AML-193 (cell line): ENCODE results near the gene PITPNC1.
"Not testable (repeated sequence)": the region's sequence is repeated elsewhere in the genome, so short reads cannot be mapped to it uniquely, and the experiment has no call there.

ENCODE experiments used
- DNase-seq, 2 experiments: peaks; one replicate each; lab custom pipeline; 2025; lab: John Stamatoyannopoulos, UW

Gene PITPNC1

GRCh38 chr17:67578679-67579405 lies 201.8 kb downstream of the PITPNC1 start:
- DNase-seq = not testable (repeated sequence)

- no peak for DNase-seq
These were observed 205.6 kb downstream of the PITPNC1 start for GRCh38 chr17:67582673-67583081.

- no peak for DNase-seq
These were observed 208.1 kb downstream of the PITPNC1 start for GRCh38 chr17:67585077-67585602.

DNA sequence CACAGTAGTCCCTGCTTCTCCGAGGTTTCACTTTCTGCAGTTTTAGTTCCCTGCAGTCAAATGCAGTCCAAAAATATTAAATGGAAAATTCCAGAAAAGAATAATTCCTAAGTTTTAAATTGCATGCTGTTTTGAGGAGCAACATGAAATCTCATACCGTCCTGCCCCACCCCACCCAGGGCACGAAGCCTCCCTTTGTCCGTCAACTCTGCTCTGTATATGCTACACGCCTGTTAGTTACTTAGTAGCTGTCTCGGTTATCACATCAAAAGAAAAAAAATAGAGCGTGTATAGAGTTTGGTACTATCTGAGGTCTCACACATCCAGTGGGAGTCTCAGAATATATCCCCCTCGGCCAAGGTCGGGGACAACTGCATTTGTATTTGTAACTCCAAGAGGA lies 211.2 kb downstream of the PITPNC1 start:
- DNase-seq = no peak

- DNase-seq = no peak
These were observed 217.2 kb downstream of the PITPNC1 start for GRCh38 chr17:67594115-67594880.

DNA sequence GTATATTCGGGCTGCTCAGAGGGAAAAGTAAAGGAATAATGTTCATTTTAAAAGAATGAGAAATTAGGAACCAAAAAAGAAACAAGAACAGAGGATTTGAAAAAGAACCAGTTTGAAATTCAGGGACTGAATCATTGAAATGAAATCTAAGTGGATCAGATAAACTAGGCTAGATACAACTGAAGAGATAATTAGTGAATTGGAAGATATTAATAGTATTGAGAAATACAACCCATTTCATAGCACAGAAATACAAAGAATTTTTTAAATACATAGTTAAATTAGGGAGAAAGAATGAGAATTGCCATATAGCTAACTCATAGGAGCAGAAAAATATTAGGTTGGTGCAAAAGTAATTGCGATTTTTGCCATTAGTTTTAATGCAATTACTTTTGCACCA lies 223.3 kb downstream of the PITPNC1 start:
- DNase-seq = no peak

- DNase-seq = no peak
These were observed 224.8 kb downstream of the PITPNC1 start for GRCh38 chr17:67601897-67602296.

- DNase-seq = no peak
These were observed 225.4 kb downstream of the PITPNC1 start for GRCh38 chr17:67602444-67602843.

- peak; percentile 16 to 23 for DNase-seq
These were observed 225.9 kb downstream of the PITPNC1 start for GRCh38 chr17:67602974-67603373.

GRCh38 chr17:67605256-67605912 lies 228.3 kb downstream of the PITPNC1 start:
- DNase-seq = no peak

- no peak for DNase-seq
These were observed 229.4 kb downstream of the PITPNC1 start for GRCh38 chr17:67606471-67606870.

GRCh38 chr17:67606896-67607604 lies 230.0 kb downstream of the PITPNC1 start:
- DNase-seq = no peak

- no peak for DNase-seq
These were observed 233.0 kb downstream of the PITPNC1 start for GRCh38 chr17:67610061-67610460.

DNA sequence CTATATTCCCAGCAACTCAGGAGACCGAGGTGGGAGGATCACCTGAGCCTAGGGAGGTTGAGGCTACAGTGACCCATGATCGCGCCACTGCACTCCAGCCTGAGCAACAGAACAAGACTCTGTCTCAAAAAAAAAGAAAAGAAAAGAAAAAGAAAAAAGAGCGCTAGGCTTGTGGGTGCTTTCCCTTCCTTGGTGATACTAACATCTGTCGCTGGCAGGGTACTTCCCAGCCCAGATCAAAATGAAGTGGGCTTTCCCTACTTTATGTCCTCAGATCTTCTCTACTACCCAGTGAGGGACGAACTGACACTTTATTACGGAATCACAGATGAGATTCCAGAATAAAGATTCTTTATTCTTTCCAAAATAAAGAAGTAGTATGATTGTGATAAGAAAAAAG lies 236.9 kb downstream of the PITPNC1 start:
- DNase-seq = no peak

- no peak for DNase-seq
These were observed 238.0 kb downstream of the PITPNC1 start for GRCh38 chr17:67615011-67615561.

DNA sequence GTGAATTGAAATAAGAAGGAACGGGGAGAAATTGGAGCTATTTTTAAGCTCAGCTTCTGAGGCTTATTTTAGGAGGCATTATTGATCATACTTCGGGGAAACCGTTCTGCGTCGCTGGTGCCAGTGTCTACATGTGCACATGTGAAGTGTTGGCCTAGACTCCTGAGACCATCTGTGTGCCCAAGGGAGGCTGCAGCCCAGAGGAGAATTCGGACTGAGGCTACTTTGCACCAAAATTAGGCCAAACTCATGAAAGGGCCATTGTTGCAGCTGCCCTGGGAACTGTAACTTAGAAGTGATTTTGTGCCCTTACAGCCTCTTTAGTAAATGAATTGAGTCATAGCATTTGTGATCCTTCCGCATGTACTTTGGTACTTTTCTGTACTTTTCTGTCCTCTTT lies 238.7 kb downstream of the PITPNC1 start:
- DNase-seq = no peak

GRCh38 chr17:67617304-67617899 lies 240.3 kb downstream of the PITPNC1 start:
- no peak for DNase-seq

GRCh38 chr17:67619555-67619954 lies 242.5 kb downstream of the PITPNC1 start:
- DNase-seq = no peak

DNA sequence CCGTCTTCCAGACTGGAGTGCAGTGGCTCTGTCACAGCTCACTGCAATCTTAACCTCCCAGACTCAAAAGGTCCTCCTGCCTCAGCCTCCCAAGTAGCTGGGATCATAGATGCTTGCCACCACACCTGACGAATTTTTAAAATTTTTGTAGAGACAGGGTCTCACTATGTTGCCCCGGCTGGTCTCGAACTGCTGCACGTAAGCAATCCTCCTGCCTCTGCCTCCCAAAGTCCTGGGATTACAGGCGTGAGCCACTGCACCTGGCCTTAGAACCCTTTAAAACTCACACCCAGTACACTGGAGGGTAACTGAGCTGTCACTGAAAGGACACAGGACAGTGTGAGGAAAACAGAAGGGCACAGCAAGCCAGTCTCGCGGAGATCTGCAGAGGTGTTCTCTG lies 243.0 kb downstream of the PITPNC1 start:
- DNase-seq = no peak

- DNase-seq = no peak
These were observed 243.6 kb downstream of the PITPNC1 start for GRCh38 chr17:67620636-67621035.

- DNase-seq = no peak
These were observed 246.7 kb downstream of the PITPNC1 start for GRCh38 chr17:67623767-67624166.
